ENCODE results near the gene IL12RB2. TPM values are rescaled to one million over a fixed set of nuclear protein-coding genes. Genes with fewer than 3 reads are reported as not detected.

Gene IL12RB2
- total and polyA plus RNA-seq, 2 of the 13 experiments (the other 11 are each of a cell fraction or from before 2014, with no cell fraction given), result not detected

- DNase-seq (ENCODE audit: low spot score) (no peak), FAIRE-seq (no peak), ATAC-seq (no peak)
- no peak overlapping the region for H3K4me2 ChIP-seq (ENCODE audit: low read depth, low read length)
- H3K9me3 ChIP-seq (ENCODE audit: low read length), result no peaks in the 10 kb centered on the region
- BruUV-seq (replicated peaks), result no TSS peak
- POLR2A ChIA-PET, result no interaction called here
- TF ChIP-seq BORCS8-MEF2B (CRISPR knock-in tag; IDR thresholded peaks at IDR 0.05) (no peak), ZC3H13 (CRISPR knock-in tag; IDR thresholded peaks at IDR 0.05) (no peak), MEIS2 (CRISPR knock-in tag; IDR thresholded peaks at IDR 0.05) (no peak), ZXDC (CRISPR knock-in tag; IDR thresholded peaks at IDR 0.05) (no peak), ZNF737 (CRISPR knock-in tag; IDR thresholded peaks at IDR 0.05; ENCODE audit: borderline replicate concordance) (no peak)
- in situ Hi-C loops (cut with HindIII; ENCODE audit: extremely low pct_ligation_motif_present, low pct_unique_long_range_greater_than_20kb) (no loop called here), intact Hi-C loops (cut with micrococcal nuclease; ENCODE audit: unreplicated experiment) (no loop called here)
- H4K20me1 ChIP-seq (ENCODE audit: insufficient read depth, low read length), result no peaks in the 10 kb centered on the region
- H3K36me3 ChIP-seq (replicated peaks in 1 of 2; ENCODE audit: control insufficient read depth in 1 of 2, insufficient read depth in 2 of 2, low read length in 2 of 2), result no peaks in the 10 kb centered on the region
- H3K4me1 ChIP-seq (ENCODE audit: insufficient read depth, low read length), result no peaks in the 10 kb centered on the region
- no peak overlapping the region for H3K27ac ChIP-seq (ENCODE audit: extremely low read length, insufficient read depth, low read length)
- peaks cover 0 to 12% of the 10 kb centered on the region in 2 experiments; a peak in 1 of 5 replicates for H3K27me3 ChIP-seq (ENCODE audit: control insufficient read depth in 1 of 2, insufficient read depth in 2 of 2, low read length in 2 of 2)
- H2AFZ ChIP-seq (ENCODE audit: low read length), result no peak overlapping the region
- no peak overlapping the region for H3K9ac ChIP-seq (ENCODE audit: insufficient read depth, low read depth, low read length)
- H3K79me2 ChIP-seq (ENCODE audit: insufficient read depth, low read length), result no peaks in the 10 kb centered on the region
- CTCF ChIA-PET (ENCODE audit: low intra/inter-chr PET ratio, low total read pairs), result no interaction called here
- 4% methylated on average over 2 of the region's 2 CpGs for WGBS (ENCODE audit: low lambda C conversion rate)
- no peak overlapping the region for H3K4me3 ChIP-seq (replicated peaks in 1 of 3; ENCODE audit: insufficient read depth in 1 of 3, low read depth in 2 of 3, low read length in 3 of 3)
These were observed 9.2 kb downstream of the IL12RB2 start for GRCh38 chr1:67316918-67317317.

GRCh38 chr1:67317803-67318202 lies 10.1 kb downstream of the IL12RB2 start:
- Histone ChIP-seq H3K4me1 (ENCODE audit: insufficient read depth, low read length) (no peaks in the 10 kb centered on the region), H3K27ac (ENCODE audit: extremely low read length, insufficient read depth, low read length) (no peak overlapping the region), H3K9ac (ENCODE audit: insufficient read depth, low read depth, low read length) (no peak overlapping the region), H3K4me2 (ENCODE audit: low read depth, low read length) (no peak overlapping the region), H2AFZ (ENCODE audit: low read length) (no peak overlapping the region), H3K4me3 (replicated peaks in 1 of 3; ENCODE audit: insufficient read depth in 1 of 3, low read depth in 2 of 3, low read length in 3 of 3) (no peak overlapping the region), H3K9me3 (ENCODE audit: low read length) (no peaks in the 10 kb centered on the region), H3K27me3 (ENCODE audit: control insufficient read depth in 1 of 2, insufficient read depth in 2 of 2, low read length in 2 of 2) (peaks cover 0 to 12% of the 10 kb centered on the region in 2 experiments; a peak in 1 of 5 replicates), H3K36me3 (replicated peaks in 1 of 2; ENCODE audit: control insufficient read depth in 1 of 2, insufficient read depth in 2 of 2, low read length in 2 of 2) (no peaks in the 10 kb centered on the region), H3K79me2 (ENCODE audit: insufficient read depth, low read length) (no peaks in the 10 kb centered on the region), H4K20me1 (ENCODE audit: insufficient read depth, low read length) (no peaks in the 10 kb centered on the region)
- in situ Hi-C loops (cut with HindIII; ENCODE audit: extremely low pct_ligation_motif_present, low pct_unique_long_range_greater_than_20kb) (no loop called here), intact Hi-C loops (cut with micrococcal nuclease; ENCODE audit: unreplicated experiment) (no loop called here)
- WGBS (ENCODE audit: low lambda C conversion rate), result 26% methylated on average over 4 of the region's 4 CpGs
- ChIA-PET CTCF (ENCODE audit: low intra/inter-chr PET ratio, low total read pairs) (no interaction called here), POLR2A (no interaction called here)
- no peak for TF ChIP-seq RXRB (CRISPR knock-in tag; IDR thresholded peaks at IDR 0.05; ENCODE audit: borderline replicate concordance)
- DNase-seq (ENCODE audit: low spot score) (no peak), ATAC-seq (no peak), FAIRE-seq (no peak)
- no TSS peak for BruUV-seq (replicated peaks)
